Measurements from ENCODE around the gene FAF1.

GRCh38 chr1:50860702-50861101, 99.4 kb downstream of the FAF1 start:
- TF ChIP-seq POLR2A (IDR thresholded peaks at IDR 0.05) = no peak
- TF ChIP-seq, protein P1, sequence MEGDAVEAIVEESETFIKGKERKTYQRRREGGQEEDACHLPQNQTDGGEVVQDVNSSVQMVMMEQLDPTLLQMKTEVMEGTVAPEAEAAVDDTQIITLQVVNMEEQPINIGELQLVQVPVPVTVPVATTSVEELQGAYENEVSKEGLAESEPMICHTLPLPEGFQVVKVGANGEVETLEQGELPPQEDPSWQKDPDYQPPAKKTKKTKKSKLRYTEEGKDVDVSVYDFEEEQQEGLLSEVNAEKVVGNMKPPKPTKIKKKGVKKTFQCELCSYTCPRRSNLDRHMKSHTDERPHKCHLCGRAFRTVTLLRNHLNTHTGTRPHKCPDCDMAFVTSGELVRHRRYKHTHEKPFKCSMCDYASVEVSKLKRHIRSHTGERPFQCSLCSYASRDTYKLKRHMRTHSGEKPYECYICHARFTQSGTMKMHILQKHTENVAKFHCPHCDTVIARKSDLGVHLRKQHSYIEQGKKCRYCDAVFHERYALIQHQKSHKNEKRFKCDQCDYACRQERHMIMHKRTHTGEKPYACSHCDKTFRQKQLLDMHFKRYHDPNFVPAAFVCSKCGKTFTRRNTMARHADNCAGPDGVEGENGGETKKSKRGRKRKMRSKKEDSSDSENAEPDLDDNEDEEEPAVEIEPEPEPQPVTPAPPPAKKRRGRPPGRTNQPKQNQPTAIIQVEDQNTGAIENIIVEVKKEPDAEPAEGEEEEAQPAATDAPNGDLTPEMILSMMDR (IDR thresholded peaks at IDR 0.05 in 4 of 5, conservative IDR thresholded peaks at IDR 0.05 in 1 of 5) = no peak
